AG09309 (cell line): ENCODE results near the gene TUB.

Experiments
- DNase-seq: peaks from one replicate; pipeline ENCODE4 v3.0.0-alpha.2; 2010; ENCODE audit warnings: low read depth
- H3K4me3 ChIP-seq: 2 replicates; pipeline ENCODE4 v1.5.1; 2011; ENCODE audit warnings: mild to moderate bottlenecking, low read depth, low read length, moderate library complexity; ENCODE audit not compliant: control insufficient read depth
- CTCF ChIP-seq: IDR thresholded peaks from 2 replicates; pipeline ENCODE4 v1.5.1; 2011; ENCODE audit warnings: mild to moderate bottlenecking, low read depth, low read length, inconsistent platforms; ENCODE audit not compliant: insufficient read depth, control insufficient read depth; ENCODE audit errors: missing control alignments

TUB gene

DNA sequence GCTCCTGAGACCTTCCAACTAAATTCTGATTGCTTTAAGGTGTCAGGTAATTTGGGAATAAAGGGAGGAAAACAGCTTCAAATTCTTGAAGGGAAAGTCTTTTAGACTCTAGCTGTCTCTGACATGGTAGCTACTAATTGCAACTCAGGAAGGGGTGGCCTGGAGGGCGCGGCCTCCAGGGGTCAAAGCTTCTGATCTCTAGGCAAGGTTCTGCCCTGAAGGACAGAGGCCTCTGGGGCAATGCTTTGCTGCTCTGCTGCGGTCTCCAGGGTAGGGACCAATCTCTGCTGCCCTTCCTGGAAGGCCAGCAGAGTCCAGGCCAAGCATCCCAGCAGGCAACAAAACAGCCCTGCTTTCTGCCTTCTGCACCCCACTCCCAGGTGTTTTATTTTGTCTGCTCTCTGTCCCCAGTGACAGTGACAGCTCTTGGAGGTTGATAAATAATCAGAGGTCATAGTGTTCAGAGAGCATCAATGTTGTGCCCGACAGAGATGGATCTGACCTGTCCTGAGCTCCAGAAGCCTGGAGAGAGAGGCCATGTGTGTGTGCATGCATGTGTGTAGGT, 1.8 kb upstream of the TUB start:
- H3K4me3 ChIP-seq: no peak overlapping the region
- no peak for TF ChIP-seq CTCF
- no peak for DNase-seq

- DNase-seq: no peak
- H3K4me3 ChIP-seq: peak overlapping the region; percentile 48
- no peak for TF ChIP-seq CTCF
These were observed 841 bp upstream of the TUB start for GRCh38 chr11:8080069-8080670.

GRCh38 chr11:8081591-8082250, 710 bp downstream of the TUB start:
- no peak for TF ChIP-seq CTCF
- peak overlapping the region; percentile 63 for H3K4me3 ChIP-seq
- DNase-seq: no peak

DNA sequence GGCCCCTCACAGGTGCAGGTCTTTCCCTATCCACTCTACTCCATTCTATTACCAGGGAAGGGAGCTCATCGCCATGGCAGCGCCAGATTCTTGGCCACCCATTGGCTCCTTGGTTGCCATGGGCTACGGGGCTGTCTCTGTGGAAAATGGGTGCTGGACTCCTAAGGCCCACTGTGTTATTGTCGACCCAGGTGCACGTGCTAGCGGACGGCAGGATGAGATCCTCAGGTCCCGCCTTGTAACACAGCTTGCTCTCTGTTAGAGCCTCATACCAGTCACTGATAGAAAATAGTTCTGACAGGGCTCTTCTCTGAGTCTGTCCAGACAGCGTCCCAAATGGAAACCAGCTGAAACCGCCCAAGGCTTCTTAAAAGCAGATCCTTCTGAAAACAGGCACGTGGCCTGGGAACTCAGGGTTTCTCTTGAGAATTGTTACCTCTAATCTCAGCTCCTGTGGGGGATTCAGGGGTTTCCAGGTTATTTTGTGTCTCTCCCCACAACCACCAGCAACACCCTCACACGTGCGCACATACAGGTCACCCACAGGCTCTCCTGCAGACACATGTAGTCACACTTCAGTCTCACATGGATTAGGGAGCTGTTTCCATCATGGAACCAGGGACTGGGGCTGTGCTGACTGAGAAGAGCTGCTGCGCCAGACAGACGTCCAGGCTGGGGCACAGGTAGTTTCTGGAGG, 1.5 kb downstream of the TUB start:
- DNase-seq: no peak
- TF ChIP-seq CTCF: no peak
- H3K4me3 ChIP-seq: peak overlapping the region; percentile 63; the same call in 1 of the 2 replicates

DNA sequence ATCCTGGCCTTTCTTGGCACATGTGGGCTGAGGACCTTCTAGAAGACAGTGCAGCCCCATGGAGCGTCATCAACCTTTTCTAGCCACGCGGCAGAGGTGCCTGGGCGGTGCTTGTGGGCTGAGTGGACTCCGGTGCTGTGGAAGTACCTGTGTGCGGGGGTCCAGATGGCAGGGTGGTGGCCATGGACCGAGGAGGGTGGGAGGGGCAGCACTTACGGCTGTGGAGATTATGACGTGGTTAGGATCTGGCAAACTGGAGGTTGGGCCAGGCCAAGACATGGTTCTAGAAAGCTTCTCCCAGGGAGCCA, 2.0 kb downstream of the TUB start:
- no peak for TF ChIP-seq CTCF
- no peak overlapping the region for H3K4me3 ChIP-seq
- DNase-seq: no peak

- no peak for DNase-seq
- H3K4me3 ChIP-seq: no peak overlapping the region
- no peak for TF ChIP-seq CTCF
These were observed 2.9 kb downstream of the TUB start for GRCh38 chr11:8083871-8084281.
